ENCODE measurements around the gene WSCD2.

Gene WSCD2

DNA sequence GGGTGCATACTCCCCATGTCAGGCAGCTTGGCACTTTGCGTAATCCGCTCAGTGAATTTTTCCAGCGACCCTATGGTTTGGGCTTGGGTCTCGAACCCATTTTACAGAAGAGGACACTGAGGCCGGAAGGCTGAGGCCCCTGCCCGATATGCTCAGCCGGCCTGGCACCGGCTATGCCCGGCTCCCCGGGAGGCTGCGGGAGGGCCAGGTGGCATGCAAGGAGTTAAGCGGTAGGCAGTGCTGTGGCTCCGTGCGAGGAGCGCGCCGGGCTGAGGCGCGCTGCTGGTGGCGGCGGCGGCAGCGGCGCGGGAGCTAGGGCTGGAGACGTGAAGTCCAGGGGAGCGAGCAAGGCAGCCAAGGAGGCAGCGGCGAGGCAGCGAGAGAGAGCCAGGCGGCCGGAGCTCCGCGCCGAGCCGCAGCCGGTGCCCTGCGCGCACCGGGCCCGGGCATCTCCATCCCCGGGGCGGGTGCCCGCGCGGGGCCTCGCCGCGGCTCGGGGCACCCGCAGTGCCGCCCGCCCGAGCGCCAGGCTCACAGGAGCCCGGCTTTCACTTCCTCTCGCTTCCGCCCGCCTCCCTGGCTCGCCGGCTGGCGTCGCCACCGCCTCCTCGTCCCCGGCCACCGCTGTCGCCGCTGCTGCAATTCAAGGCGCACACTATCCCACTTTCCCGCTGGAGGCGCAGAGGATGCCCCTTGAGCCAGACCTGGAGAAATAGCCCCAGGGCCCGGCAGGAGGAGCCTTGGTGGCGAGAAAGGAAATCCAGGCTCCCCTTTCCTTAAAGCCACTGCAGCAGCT, at the start of gene WSCD2:
Gene WSCD2 (plus strand): TSS at position 272 of the 796 bp plus-strand sequence. CDS start 66,545 bp downstream, outside the sequence.
- no peak for DNase-seq (ENCODE audit: low read depth)

GRCh38 chr12:108079721-108080120, 49.4 kb upstream of the WSCD2 start:
- DNase-seq (ENCODE audit: low read depth): no peak

GRCh38 chr12:108080363-108080762, 48.7 kb upstream of the WSCD2 start:
- DNase-seq (ENCODE audit: low read depth): no peak

- DNase-seq (ENCODE audit: low read depth): no peak
Measured at GRCh38 chr12:108082485-108082884, 46.6 kb upstream of the WSCD2 start.

GRCh38 chr12:108087900-108088299, 41.2 kb upstream of the WSCD2 start:
- DNase-seq (ENCODE audit: low read depth): no peak

- DNase-seq (ENCODE audit: low read depth): no peak
Measured at GRCh38 chr12:108090107-108090899, 38.8 kb upstream of the WSCD2 start.

DNA sequence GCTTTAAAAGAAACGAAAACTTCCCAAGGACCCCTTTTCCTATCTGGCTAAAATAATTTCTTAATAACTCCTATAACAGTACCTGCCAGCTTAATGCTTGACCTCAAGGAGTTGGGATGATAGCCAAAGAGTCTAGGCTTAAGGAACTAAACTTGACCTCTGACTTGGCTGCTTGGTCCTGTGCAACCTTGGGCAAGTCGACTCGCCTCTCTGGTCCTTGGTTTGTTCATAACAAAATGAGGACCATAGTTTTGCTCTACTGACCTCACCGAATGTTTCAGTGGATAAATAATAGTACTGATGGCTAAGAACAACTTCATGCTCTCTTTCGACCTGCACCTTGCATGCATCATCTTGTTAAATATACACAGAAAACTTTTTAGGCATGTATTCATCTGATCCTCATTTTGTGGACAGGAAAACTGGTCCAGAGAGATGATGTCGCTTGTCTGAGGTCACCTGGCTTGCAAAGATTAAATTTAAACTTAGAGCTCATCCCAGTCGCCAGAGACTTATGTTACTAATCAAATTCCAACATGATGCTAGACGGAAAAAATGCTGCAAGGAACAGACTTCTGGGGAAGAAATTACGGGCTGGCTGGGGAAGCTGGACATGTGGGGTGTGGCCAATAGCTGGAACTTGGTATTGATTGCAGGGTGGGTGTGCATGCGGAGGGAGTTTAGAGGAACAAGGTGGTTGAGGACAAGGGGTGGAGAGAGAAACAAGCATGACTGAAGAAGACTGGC, 38.0 kb upstream of the WSCD2 start:
- DNase-seq (ENCODE audit: low read depth): no peak

- DNase-seq (ENCODE audit: low read depth): no peak
Measured at GRCh38 chr12:108091679-108092051, 37.4 kb upstream of the WSCD2 start.

DNA sequence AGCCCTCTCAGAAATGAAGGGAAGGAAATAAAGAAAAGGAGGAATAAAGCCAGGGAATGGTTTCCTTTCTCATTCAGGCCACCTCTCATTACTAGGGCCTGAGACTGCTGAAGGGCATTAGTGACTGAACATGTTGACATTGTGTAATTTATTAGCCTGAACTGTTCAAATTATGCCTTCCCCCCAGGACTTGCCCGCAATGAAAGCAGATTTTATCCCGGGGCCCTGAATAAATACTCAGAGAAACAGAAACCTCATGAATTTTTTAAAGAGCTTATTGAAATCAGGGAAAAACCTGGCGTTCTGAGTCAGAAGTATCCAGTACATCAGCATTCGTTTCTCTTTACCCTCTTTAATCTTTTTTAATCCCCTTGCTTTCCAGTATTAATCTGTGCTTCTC, 35.9 kb upstream of the WSCD2 start:
- no peak for DNase-seq (ENCODE audit: low read depth)

- DNase-seq (ENCODE audit: low read depth): no peak
Measured at GRCh38 chr12:108094056-108094649, 34.9 kb upstream of the WSCD2 start.

- DNase-seq (ENCODE audit: low read depth): no peak
Measured at GRCh38 chr12:108097160-108097911, 31.8 kb upstream of the WSCD2 start.

DNA sequence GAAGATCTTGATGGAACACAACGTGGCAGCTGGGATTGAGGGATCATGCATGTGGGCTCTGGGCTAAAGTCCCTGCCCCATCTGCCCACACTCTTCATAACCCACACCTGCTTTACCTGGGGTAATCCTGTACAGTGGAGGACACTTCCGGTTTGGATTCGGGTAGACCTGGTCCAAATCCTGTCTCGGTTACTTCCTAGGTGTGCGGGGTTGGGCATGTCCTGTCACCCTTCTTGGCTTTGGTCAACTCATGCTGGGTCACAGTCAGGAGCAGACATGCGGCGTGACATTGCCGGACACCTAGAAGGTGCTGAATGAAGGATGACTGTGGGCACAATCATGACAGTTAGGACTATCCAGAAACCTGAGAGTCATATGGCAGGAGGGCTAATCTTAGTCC, 30.7 kb upstream of the WSCD2 start:
- DNase-seq (ENCODE audit: low read depth): no peak

DNA sequence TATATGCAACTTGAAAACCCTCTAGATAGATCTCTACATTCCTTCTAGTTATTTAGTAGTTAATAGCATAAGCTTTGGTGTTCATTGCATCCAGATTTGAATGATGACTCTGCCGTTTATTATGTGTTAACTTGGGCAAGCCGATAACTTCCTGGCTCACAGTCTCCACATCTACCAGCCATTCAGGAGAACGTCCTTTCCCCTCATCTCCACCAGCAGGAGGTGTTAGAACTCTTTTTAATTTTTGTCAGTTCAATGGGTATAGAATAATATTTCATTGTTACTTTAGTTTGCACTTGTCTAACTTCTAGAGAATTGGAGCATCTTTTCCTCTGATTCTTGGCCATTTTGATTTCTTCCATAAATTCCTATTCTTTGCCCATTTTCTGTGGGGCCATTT, 30.0 kb upstream of the WSCD2 start:
- no peak for DNase-seq (ENCODE audit: low read depth)

- DNase-seq (ENCODE audit: low read depth): no peak
Measured at GRCh38 chr12:108099778-108100489, 29.2 kb upstream of the WSCD2 start.

GRCh38 chr12:108101605-108102175, 27.4 kb upstream of the WSCD2 start:
- no peak for DNase-seq (ENCODE audit: low read depth)

- no peak for DNase-seq (ENCODE audit: low read depth)
Measured at GRCh38 chr12:108102363-108102762, 26.7 kb upstream of the WSCD2 start.

- DNase-seq (ENCODE audit: low read depth): no peak
Measured at GRCh38 chr12:108103087-108103486, 26.0 kb upstream of the WSCD2 start.

DNA sequence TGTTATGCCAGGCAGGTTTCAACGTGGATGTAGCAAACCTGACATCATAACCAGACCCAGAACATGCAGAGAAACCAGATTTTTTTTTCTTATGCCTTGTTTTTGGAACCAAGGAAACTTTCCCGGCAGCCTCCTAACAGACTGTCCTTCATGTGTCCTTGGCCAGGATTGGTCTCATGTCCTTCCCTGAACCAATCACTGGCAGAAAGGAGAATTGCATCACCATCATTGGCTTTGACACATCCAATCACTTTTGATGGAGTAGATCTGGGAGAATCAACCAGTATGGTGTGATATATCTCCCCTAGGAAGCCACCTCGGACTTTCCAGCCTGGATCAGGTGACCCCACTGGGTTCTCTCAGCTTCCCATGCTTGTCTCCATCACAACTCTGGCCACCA, 25.6 kb upstream of the WSCD2 start:
- DNase-seq (ENCODE audit: low read depth): no peak

DNA sequence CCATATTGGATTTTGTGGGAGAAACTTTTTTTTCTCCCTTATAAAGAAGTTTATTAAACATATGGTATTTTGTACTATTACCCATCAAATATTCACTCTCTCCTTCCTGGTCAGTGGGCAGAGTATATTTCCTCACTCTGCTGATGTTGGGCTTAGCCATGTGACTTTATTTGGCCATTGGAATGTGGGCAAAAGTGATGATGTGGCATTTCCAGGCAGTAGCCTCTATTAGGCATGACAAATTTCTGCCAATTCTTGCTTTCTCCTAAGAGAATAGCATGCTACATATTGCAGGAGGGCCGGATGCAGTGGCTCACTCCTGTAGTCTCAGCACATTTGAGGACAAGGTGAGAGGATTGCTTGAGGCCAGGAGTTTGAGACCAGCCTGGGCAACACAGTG, 24.4 kb upstream of the WSCD2 start:
- DNase-seq (ENCODE audit: low read depth): no peak

GRCh38 chr12:108106599-108106998, 22.5 kb upstream of the WSCD2 start:
- DNase-seq (ENCODE audit: low read depth): no peak

DNA sequence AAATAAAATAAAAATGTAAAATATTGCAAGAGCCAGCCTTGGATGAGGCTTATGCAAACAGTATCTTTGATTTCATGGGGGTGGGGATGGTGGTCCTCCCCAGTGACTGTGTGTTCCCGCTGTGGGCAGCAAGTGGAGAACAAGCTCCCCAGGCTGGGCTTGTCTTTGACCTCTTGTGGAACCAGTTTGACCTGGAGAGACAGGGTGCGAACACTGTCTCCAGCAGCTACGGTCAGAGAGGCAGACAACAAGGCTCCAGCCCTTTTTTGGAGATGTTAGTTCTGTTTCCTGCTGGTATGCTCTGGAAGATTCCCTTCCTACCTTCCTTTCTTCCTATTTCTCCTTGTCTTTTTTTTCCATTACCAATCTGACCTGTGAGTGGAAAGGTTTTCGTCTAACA, 21.8 kb upstream of the WSCD2 start:
- no peak for DNase-seq (ENCODE audit: low read depth)
